ENCODE measurements around the gene INTS6L.

- TF ChIP-seq CTCF (conservative IDR thresholded peaks at IDR 0.05; ENCODE audit: low read length) (peak; percentile 59), EZH2phosphoT487 (IDR thresholded peaks at IDR 0.05; ENCODE audit: borderline replicate concordance) (no peak)
Measured at GRCh38 chrX:135543924-135544323, 23.5 kb downstream of the INTS6L start.
